Brain microvascular endothelial cell (primary cell): ENCODE measurements around the gene IFTAP.

Source experiments
- DNase-seq: peaks from one replicate; pipeline ENCODE4 v3.0.0-alpha.2; 2020
- H3K27ac ChIP-seq: fragments of 250-450 bp; sonication (Bioruptor Pico); 2 replicates; pipeline ENCODE4 v1.5.1; 2020; ENCODE audit warnings: mild to moderate bottlenecking, moderate library complexity
- H3K27me3 ChIP-seq: fragments of 250-450 bp; sonication (Bioruptor Pico); replicated peaks from 2 replicates; pipeline ENCODE4 v1.5.1; 2020; ENCODE audit warnings: mild to moderate bottlenecking
- H3K36me3 ChIP-seq: fragments of 250-450 bp; sonication (Bioruptor Pico); replicated peaks from 2 replicates; pipeline ENCODE4 v1.5.1; 2020; ENCODE audit warnings: mild to moderate bottlenecking
- H3K4me3 ChIP-seq: 2 replicates; pipeline ENCODE4 v1.5.1; 2011; ENCODE audit warnings: low read depth, mild to moderate bottlenecking, control low read depth, low read length, moderate library complexity
- CTCF ChIP-seq: IDR thresholded peaks from 2 replicates; pipeline ENCODE4 v1.5.1; 2011; ENCODE audit warnings: low read depth, mild to moderate bottlenecking, moderate library complexity, low read length, control low read depth, inconsistent platforms; ENCODE audit errors: missing control alignments
- in situ Hi-C: cut with HindIII; loops from 2 replicates; pipeline ENCODE4 v1.10.0; 2017; ENCODE audit warnings: low sequenced_read_pairs, low pct_ligation_motif_present

The IFTAP gene

GRCh38 chr11:36689442-36689841 is 95.1 kb downstream of the IFTAP start:
- no peak for TF ChIP-seq CTCF
- no peaks in the 10 kb centered on the region for H3K36me3 ChIP-seq
- in situ Hi-C loops = no loop called here

GRCh38 chr11:36692704-36693103 is 98.4 kb downstream of the IFTAP start:
- Histone ChIP-seq H3K4me3 (no peak overlapping the region), H3K27ac (no peak overlapping the region), H3K36me3 (no peaks in the 10 kb centered on the region), H3K27me3 (no peaks in the 10 kb centered on the region)
- no peak for TF ChIP-seq CTCF
- no peak for DNase-seq
- in situ Hi-C loops = no loop called here

More at GRCh38 chr11:36689442-36689841, 95.1 kb downstream of the IFTAP start:
- H3K4me3 ChIP-seq = no peak overlapping the region
- DNase-seq = no peak
- no peak overlapping the region for H3K27ac ChIP-seq
- no peaks in the 10 kb centered on the region for H3K27me3 ChIP-seq

GRCh38 chr11:36693139-36693843 is 99.0 kb downstream of the IFTAP start:
- no peak for DNase-seq
- H3K4me3 ChIP-seq = no peak overlapping the region
- TF ChIP-seq CTCF = no peak
- H3K36me3 ChIP-seq = no peaks in the 10 kb centered on the region
- in situ Hi-C loops = no loop called here
- no peak overlapping the region for H3K27ac ChIP-seq
- no peaks in the 10 kb centered on the region for H3K27me3 ChIP-seq

GRCh38 chr11:36695111-36695510 is 100.8 kb downstream of the IFTAP start:
- Histone ChIP-seq H3K27ac (no peak overlapping the region), H3K36me3 (no peaks in the 10 kb centered on the region), H3K27me3 (no peaks in the 10 kb centered on the region), H3K4me3 (no peak overlapping the region)
- DNase-seq = no peak
- in situ Hi-C loops = no loop called here
- TF ChIP-seq CTCF = no peak

GRCh38 chr11:36695571-36695970 is 101.3 kb downstream of the IFTAP start:
- in situ Hi-C loops = no loop called here
- H3K36me3 ChIP-seq = no peaks in the 10 kb centered on the region
- DNase-seq = no peak
- H3K27me3 ChIP-seq = no peaks in the 10 kb centered on the region
- H3K27ac ChIP-seq = no peak overlapping the region
- no peak overlapping the region for H3K4me3 ChIP-seq
- no peak for TF ChIP-seq CTCF

DNA sequence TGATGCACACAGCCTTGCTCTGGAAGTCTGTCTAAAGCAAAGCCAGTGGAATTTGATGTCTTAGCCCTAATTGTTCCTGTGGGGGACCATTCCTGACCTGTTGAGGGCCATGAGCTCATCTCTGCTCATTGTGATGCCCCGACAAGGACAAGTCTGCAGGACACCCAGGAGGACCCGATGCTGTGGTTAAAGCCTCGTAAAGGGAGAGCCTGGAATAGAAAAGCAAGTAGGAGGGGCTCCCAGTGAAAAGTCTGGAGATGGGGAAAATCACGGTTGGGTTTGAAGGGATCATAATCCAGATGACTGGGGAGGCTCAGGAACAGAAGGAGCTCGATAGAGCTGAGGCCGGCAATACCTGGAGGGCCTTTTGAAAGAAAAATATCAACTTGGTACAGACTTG is 102.2 kb downstream of the IFTAP start:
- Histone ChIP-seq H3K4me3 (no peak overlapping the region), H3K36me3 (no peaks in the 10 kb centered on the region), H3K27me3 (no peaks in the 10 kb centered on the region), H3K27ac (no peak overlapping the region)
- in situ Hi-C loops = no loop called here
- DNase-seq = no peak
- no peak for TF ChIP-seq CTCF
